ENCODE measurements around the gene STK17A.

The STK17A gene

DNA sequence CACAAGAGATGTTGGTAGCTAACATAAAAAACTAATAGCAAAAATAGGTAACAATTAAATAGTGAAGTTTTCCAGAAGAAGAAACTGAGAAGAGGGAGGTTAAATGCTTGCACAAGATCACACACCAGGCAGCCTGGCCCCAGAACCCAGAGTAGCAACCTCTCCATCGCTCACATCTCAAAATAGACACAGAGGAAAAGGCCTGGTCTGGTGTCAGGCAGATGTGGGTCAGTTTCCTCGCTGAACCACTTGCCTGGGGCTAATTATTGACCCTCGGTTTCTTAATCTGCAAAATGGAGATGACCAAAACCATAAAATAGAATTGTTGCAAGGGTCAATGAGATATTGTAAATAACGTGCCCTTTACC lies 44.5 kb upstream of the STK17A start:
- TF ChIP-seq CTCF (IDR thresholded peaks at IDR 0.05; ENCODE audit: low read depth, low read length): no peak
- no peak overlapping the region for H3K4me3 ChIP-seq (ENCODE audit: low read depth, low read length)

DNA sequence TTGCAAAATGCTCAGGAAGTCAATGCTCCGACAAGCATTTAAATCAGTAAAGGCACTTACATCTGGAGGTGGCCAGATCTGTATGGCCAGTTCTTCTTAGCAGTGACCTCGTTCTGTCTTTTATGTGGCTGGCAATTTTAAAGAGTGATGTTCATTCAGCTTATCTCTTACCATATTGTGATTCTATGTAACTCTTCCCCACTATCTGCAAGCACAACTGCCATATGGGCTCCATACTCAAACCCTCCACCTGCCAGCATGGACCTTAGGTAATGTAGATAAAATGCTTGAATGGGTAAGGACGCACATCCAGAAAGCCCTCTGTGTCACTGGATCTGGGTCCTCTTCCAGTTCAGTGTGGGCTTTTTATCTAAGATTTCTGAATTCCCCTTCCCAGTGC lies 42.4 kb upstream of the STK17A start:
- no peak overlapping the region for H3K4me3 ChIP-seq (ENCODE audit: low read depth, low read length)
- TF ChIP-seq CTCF (IDR thresholded peaks at IDR 0.05; ENCODE audit: low read depth, low read length): no peak

- TF ChIP-seq CTCF (IDR thresholded peaks at IDR 0.05; ENCODE audit: low read depth, low read length): no peak
- no peak overlapping the region for H3K4me3 ChIP-seq (ENCODE audit: low read depth, low read length)
Observed at GRCh38 chr7:43542716-43543115, 40.2 kb upstream of the STK17A start.

DNA sequence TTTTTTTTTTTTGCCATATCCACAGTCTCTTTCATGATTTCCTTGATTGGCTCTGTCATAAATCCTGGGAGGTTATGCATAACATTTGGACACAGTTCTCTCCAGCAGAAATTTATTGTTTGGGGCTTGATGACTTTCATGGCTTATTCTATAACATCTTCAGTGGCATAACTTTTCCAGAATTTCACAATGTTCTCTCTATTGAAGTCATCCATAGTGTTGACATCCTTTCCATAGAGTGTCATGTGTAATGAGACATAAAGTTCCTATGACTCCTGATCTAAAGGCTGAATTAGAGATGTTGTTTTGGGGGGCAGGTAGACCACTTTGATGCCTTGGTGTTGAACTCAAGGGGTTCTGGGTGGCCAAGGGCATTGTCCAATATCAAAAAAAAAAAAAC lies 36.7 kb upstream of the STK17A start:
- TF ChIP-seq CTCF (IDR thresholded peaks at IDR 0.05; ENCODE audit: low read depth, low read length): no peak
- H3K4me3 ChIP-seq (ENCODE audit: low read depth, low read length): no peak overlapping the region

GRCh38 chr7:43550427-43550826 lies 32.5 kb upstream of the STK17A start:
- H3K4me3 ChIP-seq (ENCODE audit: low read depth, low read length): no peak overlapping the region
- no peak for TF ChIP-seq CTCF (IDR thresholded peaks at IDR 0.05; ENCODE audit: low read depth, low read length)

DNA sequence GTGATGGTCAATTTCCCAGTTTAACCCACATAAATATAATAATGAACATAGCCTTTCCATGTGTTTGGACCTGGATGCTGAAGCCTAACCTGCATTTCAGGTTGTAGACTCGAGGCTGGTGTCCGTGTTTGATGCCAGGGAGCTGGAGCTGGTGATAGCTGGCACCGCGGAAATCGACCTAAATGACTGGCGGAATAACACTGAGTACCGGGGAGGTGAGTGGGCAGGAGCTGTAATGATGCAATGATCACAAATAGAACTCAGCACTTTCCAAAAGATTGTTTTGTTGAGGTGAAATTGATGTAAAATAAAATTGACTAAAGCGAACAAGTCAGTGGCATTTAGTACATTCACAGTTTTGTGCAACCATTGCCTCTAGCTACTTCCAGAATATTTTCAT lies 30.8 kb upstream of the STK17A start:
- no peak for TF ChIP-seq CTCF (IDR thresholded peaks at IDR 0.05; ENCODE audit: low read depth, low read length)
- no peak overlapping the region for H3K4me3 ChIP-seq (ENCODE audit: low read depth, low read length)

GRCh38 chr7:43553999-43554398 lies 28.9 kb upstream of the STK17A start:
- no peak overlapping the region for H3K4me3 ChIP-seq (ENCODE audit: low read depth, low read length)
- TF ChIP-seq CTCF (IDR thresholded peaks at IDR 0.05; ENCODE audit: low read depth, low read length): no peak

Data from WI38 (cell line).